ENCODE results near the gene PTPRO.

Gene PTPRO

DNA sequence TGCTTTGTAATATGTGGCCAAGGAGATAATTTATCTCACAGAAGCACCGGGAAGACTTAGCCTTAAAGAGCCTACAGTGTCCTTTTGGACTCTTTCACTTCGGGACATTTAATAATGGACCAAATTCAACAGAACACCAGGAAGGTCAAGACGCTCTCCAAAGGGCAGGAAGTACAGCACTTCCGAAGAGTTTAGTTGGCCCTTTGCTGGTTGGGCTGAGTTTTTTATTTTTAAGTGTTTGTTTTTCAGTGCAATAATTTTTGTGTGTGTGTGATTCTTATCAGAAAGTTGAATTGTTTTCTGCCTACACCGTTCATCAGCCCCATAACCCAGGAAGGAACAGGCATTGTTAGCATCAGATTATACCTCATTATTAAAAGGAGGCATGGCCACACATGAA lies 273.9 kb downstream of the PTPRO start:
- H3K4me3 ChIP-seq (replicated peaks; ENCODE audit: low read depth, low read length): no peak overlapping the region
- TF ChIP-seq, protein P1, sequence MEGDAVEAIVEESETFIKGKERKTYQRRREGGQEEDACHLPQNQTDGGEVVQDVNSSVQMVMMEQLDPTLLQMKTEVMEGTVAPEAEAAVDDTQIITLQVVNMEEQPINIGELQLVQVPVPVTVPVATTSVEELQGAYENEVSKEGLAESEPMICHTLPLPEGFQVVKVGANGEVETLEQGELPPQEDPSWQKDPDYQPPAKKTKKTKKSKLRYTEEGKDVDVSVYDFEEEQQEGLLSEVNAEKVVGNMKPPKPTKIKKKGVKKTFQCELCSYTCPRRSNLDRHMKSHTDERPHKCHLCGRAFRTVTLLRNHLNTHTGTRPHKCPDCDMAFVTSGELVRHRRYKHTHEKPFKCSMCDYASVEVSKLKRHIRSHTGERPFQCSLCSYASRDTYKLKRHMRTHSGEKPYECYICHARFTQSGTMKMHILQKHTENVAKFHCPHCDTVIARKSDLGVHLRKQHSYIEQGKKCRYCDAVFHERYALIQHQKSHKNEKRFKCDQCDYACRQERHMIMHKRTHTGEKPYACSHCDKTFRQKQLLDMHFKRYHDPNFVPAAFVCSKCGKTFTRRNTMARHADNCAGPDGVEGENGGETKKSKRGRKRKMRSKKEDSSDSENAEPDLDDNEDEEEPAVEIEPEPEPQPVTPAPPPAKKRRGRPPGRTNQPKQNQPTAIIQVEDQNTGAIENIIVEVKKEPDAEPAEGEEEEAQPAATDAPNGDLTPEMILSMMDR (IDR thresholded peaks at IDR 0.05; ENCODE audit: low read depth, low read length, missing control alignments): no peak
- DNase-seq (ENCODE audit: extremely low read depth, low read depth): no peak

DNA sequence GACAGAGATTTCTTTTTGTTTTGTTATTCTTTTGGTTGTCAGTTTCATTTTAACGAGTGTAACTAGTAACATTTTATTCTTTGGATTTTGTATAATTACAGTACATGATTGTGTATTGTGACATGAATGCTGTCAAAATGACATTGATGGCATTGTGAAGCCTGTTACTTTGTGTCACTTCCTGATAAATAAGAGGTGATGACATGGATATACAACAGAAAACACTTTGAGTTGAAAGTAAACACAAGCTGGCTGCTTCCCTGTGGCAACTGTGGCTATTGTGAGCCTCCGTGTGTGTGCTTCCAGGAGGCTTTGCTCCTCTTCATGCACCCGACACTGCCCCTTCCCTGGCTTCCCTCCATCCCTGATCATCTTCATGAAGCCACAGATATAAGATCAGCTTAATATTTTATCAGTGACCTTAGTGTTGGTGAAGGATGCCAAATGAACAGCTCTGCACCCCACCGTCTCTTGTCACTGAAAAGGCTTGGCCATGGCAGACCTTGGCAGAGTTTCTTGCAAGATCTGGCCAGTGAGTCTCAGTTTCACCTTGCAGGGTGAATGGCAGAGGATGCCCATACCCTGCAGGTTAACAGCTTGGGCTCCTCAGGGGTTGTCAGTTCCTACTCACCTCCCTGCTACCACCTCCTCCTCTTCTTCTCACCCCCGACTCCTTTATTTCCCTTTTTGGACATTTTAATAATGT lies 275.0 kb downstream of the PTPRO start:
- TF ChIP-seq, protein P1 (IDR thresholded peaks at IDR 0.05; ENCODE audit: low read depth, low read length, missing control alignments): no peak
- DNase-seq (ENCODE audit: extremely low read depth, low read depth): no peak
- H3K4me3 ChIP-seq (replicated peaks; ENCODE audit: low read depth, low read length): no peak overlapping the region

DNA sequence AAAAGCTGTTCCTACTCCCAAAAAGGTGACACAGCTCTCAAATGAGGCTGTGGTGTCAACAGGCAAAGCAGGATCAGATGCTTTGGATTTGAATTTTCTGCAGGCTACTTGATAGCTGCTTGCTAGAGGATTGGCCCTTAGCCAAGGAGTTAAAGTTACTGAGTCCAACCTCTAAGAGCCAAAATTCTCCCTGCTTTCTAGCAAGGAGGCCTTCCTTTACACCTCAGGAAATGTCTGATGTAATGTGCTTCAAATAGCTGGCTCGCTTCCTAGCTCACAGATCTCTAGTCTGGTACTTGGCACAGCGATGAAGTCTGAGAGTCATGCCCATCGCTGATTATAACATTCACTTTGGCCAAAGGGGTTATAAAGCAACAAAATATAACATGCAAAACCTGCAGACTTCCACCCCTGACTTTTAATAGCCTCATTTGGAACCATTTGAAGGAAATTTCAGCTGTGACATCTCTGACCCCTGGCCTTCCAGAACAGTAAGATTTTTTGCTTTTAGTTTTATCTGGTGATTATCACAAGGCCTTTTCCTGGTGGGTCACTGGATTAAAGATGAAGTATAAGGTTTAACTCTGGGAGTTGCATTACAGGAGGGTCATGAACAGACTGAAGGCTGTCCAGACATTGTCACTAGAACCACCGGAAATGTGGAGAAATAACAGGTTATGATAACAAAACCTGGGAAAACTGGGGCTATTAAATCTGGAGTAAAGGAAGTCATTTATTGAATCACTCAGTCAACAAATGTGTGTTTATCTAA lies 277.1 kb downstream of the PTPRO start:
- TF ChIP-seq, protein P1 (IDR thresholded peaks at IDR 0.05; ENCODE audit: low read depth, low read length, missing control alignments): no peak
- H3K4me3 ChIP-seq (replicated peaks; ENCODE audit: low read depth, low read length): no peak overlapping the region
- no peak for DNase-seq (ENCODE audit: extremely low read depth, low read depth)

DNA sequence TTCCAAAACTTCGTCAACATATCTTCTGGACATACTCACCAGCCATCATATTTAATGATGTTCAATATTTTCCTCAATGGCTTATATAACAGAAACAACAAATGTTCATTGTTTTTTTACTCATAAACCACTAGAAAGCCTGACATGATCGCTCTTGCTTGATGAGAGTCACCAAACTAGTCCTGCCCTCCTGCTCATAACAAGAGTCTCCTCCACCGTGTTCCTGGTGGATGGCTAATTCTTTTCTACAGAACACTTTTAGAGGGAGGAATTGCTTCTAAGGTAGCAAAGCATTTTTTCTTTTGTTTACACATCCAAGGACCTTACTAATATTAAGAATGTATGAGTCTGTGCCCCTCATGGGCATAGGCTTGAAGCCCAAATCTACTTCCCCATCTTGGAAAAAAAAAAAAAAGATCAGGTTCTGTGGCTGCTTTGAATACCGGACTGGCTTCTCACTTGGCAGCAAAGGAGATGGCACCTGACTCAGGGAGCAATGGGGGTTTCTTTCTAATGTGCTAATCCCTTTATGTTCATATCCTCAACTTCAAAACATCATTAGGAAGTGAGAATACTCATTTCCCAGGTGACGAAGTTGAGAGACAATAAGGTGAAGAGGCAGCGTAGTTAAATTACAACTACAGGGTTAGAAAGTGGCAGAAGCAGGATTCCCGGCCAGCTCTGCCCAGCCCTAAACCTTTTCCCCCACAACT lies 278.1 kb downstream of the PTPRO start:
- no peak overlapping the region for H3K4me3 ChIP-seq (replicated peaks; ENCODE audit: low read depth, low read length)
- TF ChIP-seq, protein P1 (IDR thresholded peaks at IDR 0.05; ENCODE audit: low read depth, low read length, missing control alignments): no peak
- no peak for DNase-seq (ENCODE audit: extremely low read depth, low read depth)

DNA sequence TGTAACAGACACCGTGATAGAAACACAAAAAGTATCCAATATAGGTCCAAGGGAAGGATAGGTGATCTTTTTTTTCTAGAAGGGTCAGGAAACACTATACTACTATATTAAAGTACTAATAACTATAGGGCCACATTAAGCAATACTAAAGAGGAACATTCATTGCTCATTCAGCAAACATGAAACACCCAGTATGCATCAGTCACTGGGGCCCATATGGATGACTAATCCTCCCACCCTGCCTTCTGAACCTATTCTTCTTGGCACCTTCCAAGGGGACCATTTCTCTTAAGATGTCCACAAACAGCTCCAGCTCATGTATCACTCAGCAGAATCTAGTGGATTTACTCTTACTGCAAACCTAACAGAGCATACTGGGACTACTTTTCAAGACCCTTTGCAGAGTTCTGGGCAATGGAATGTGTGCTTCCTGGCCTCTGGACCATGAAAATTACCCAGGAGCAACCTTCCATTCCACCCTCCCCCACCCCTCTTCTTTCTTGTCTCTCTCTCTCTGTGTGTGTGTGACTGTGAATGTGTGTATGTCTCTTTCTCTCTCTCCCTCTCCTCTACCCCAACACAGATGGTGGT lies 279.0 kb downstream of the PTPRO start:
- H3K4me3 ChIP-seq (replicated peaks; ENCODE audit: low read depth, low read length): no peak overlapping the region
- TF ChIP-seq, protein P1 (IDR thresholded peaks at IDR 0.05; ENCODE audit: low read depth, low read length, missing control alignments): no peak
- DNase-seq (ENCODE audit: extremely low read depth, low read depth): no peak

DNA sequence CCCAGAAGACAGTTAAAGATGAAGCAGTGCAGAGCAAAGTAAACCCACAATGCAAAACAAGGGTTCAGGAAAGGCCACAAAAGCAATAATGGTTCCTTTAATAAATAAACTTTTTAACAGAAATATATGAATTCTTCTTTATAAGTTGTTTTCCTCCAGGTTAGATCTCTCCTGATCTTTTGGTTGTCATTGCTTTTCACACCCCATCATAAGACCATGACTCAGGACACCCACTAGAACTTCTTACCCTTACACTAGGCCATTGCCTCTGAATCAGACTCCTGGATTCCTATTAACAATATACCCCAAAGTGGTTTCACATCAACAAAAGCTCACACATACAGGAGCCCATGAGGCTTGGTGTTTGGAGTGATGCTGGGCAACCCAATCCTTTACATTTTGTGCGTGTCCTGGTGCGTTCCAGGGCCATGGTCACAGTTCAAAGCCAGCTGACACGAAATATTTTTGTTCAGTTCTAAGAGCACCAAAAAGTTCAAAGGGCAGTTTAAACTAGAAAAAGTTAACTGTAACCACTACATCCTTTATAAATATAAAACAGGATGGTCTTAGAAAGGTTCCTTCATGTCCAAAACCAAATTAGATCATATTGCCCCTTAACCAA lies 279.9 kb downstream of the PTPRO start:
- TF ChIP-seq, protein P1 (IDR thresholded peaks at IDR 0.05; ENCODE audit: low read depth, low read length, missing control alignments): no peak
- no peak for DNase-seq (ENCODE audit: extremely low read depth, low read depth)

More for the DNA sequence above, 279.9 kb downstream of the PTPRO start:
- H3K4me3 ChIP-seq (replicated peaks; ENCODE audit: low read depth, low read length): no peak overlapping the region
